Measurements from ENCODE around the gene SMC4.

SMC4 gene

DNA sequence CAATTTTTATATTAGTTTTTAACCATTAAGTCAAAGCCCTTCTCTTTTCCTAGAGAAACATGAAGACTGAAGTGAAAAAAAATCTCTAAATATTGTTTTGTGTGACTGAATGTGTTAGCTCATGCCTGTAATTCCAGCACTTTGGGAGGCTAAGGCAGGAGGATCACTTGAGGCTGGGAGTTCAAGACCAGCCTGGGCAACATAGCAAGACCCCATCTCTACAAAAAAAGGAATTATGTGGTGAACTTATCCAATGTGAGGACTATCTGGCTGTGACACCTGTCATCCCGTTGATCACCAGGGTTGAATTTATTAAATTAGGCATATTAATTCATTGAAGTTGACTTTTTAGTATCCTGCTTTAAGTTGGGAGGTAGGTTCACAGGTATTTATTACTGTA lies 13.0 kb downstream of the SMC4 start:
- no peak overlapping the region for H3K4me3 ChIP-seq (ENCODE audit: low read depth, low read length)
- no peak for TF ChIP-seq MAX (IDR thresholded peaks at IDR 0.05; ENCODE audit: low read depth, low read length)
- TF ChIP-seq MYC (IDR thresholded peaks at IDR 0.05; ENCODE audit: low read depth, low read length) = no peak
- no peak for TF ChIP-seq POLR2A (IDR thresholded peaks at IDR 0.05; ENCODE audit: extremely low read depth, insufficient read length)
- TF ChIP-seq, protein P1, sequence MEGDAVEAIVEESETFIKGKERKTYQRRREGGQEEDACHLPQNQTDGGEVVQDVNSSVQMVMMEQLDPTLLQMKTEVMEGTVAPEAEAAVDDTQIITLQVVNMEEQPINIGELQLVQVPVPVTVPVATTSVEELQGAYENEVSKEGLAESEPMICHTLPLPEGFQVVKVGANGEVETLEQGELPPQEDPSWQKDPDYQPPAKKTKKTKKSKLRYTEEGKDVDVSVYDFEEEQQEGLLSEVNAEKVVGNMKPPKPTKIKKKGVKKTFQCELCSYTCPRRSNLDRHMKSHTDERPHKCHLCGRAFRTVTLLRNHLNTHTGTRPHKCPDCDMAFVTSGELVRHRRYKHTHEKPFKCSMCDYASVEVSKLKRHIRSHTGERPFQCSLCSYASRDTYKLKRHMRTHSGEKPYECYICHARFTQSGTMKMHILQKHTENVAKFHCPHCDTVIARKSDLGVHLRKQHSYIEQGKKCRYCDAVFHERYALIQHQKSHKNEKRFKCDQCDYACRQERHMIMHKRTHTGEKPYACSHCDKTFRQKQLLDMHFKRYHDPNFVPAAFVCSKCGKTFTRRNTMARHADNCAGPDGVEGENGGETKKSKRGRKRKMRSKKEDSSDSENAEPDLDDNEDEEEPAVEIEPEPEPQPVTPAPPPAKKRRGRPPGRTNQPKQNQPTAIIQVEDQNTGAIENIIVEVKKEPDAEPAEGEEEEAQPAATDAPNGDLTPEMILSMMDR (IDR thresholded peaks at IDR 0.05; ENCODE audit: low read depth, low read length) = no peak
- no peak for DNase-seq (ENCODE audit: low read depth)

GRCh38 chr3:160413613-160414248 lies 14.3 kb downstream of the SMC4 start:
- DNase-seq (ENCODE audit: low read depth) = peak; percentile 80
- TF ChIP-seq MYC (IDR thresholded peaks at IDR 0.05; ENCODE audit: low read depth, low read length) = no peak
- TF ChIP-seq, protein P1 (IDR thresholded peaks at IDR 0.05; ENCODE audit: low read depth, low read length) = peak; percentile 72
- no peak overlapping the region for H3K4me3 ChIP-seq (ENCODE audit: low read depth, low read length)

- H3K4me3 ChIP-seq (ENCODE audit: low read depth, low read length) = no peak overlapping the region
- DNase-seq (ENCODE audit: low read depth) = no peak
- TF ChIP-seq, protein P1 (IDR thresholded peaks at IDR 0.05; ENCODE audit: low read depth, low read length) = no peak
- TF ChIP-seq MAX (IDR thresholded peaks at IDR 0.05; ENCODE audit: low read depth, low read length) (no peak), MYC (IDR thresholded peaks at IDR 0.05; ENCODE audit: low read depth, low read length) (no peak)
These were observed 17.9 kb downstream of the SMC4 start for GRCh38 chr3:160417311-160417710.

DNA sequence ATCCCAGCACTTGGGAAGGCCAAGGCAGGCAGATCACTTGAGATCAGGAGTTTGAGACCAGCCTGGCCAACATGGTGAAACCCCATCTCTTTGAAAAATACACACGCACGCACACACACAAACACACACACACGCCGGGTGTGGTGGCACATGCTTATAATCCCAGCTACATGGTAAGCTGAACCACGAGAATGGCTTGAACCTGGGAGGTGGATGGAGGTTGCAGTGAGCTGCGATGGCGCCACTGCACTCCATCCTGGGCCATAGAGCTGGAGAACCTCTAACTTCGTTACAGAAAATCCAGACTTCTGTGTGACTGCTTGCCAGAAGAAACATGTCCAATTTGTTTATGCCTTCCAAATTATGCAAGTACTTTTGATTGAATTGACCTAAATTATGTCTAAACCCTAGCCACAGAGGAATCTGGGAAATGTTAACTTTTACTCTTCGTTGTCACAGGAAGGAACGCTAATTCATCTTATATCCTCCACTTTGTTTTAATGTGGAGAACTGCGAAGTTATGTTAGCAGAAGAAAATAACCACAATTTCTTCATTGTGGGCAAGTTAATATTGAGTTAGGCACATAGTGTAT lies 28.5 kb downstream of the SMC4 start:
- TF ChIP-seq POLR2A (IDR thresholded peaks at IDR 0.05; ENCODE audit: extremely low read depth, insufficient read length) = no peak
- TF ChIP-seq, protein P1 (IDR thresholded peaks at IDR 0.05; ENCODE audit: low read depth, low read length) = no peak
- TF ChIP-seq MAX (IDR thresholded peaks at IDR 0.05; ENCODE audit: low read depth, low read length) = no peak
- no peak for TF ChIP-seq MYC (IDR thresholded peaks at IDR 0.05; ENCODE audit: low read depth, low read length)
- H3K4me3 ChIP-seq (ENCODE audit: low read depth, low read length) = no peak overlapping the region
- DNase-seq (ENCODE audit: low read depth) = no peak

- no peak overlapping the region for H3K4me3 ChIP-seq (ENCODE audit: low read depth, low read length)
- TF ChIP-seq, protein P1 (IDR thresholded peaks at IDR 0.05; ENCODE audit: low read depth, low read length) = no peak
- TF ChIP-seq MAX (IDR thresholded peaks at IDR 0.05; ENCODE audit: low read depth, low read length) = no peak
- TF ChIP-seq POLR2A (IDR thresholded peaks at IDR 0.05; ENCODE audit: extremely low read depth, insufficient read length) = no peak
- no peak for TF ChIP-seq MYC (IDR thresholded peaks at IDR 0.05; ENCODE audit: low read depth, low read length)
- no peak for DNase-seq (ENCODE audit: low read depth)
These were observed 34.6 kb downstream of the SMC4 start for GRCh38 chr3:160434071-160434470.

Measured in NB4 (cell line).